ENCODE results near the gene CMTM4.

CMTM4 gene

GRCh38 chr16:66699898-66700297, 3.4 kb upstream of the CMTM4 start:
- TF ChIP-seq CREB1 (IDR thresholded peaks at IDR 0.05; ENCODE audit: low read depth) (no peak), REST (IDR thresholded peaks at IDR 0.05; ENCODE audit: low read depth) (no peak), FOXM1 (IDR thresholded peaks at IDR 0.05; ENCODE audit: borderline replicate concordance, low read depth) (no peak), YY1 (IDR thresholded peaks at IDR 0.05; ENCODE audit: low read depth) (no peak), NFIC (IDR thresholded peaks at IDR 0.05) (no peak), EGR1 (IDR thresholded peaks at IDR 0.05) (no peak), TAF1 (IDR thresholded peaks at IDR 0.05; ENCODE audit: low read depth) (no peak), TEAD4 (IDR thresholded peaks at IDR 0.05) (no peak), EP300 (IDR thresholded peaks at IDR 0.05; ENCODE audit: borderline replicate concordance) (no peak), RAD21 (IDR thresholded peaks at IDR 0.05; ENCODE audit: low read depth) (no peak), ZBTB7A (IDR thresholded peaks at IDR 0.05; ENCODE audit: low read depth) (no peak), TCF12 (IDR thresholded peaks at IDR 0.05; ENCODE audit: low read depth) (no peak), MAX (IDR thresholded peaks at IDR 0.05) (no peak), CEBPB (IDR thresholded peaks at IDR 0.05) (no peak), USF1 (IDR thresholded peaks at IDR 0.05) (no peak)

GRCh38 chr16:66698046-66698445, 1.5 kb upstream of the CMTM4 start:
- TF ChIP-seq TAF1 (IDR thresholded peaks at IDR 0.05; ENCODE audit: low read depth) (no peak), NFIC (IDR thresholded peaks at IDR 0.05) (no peak), FOXM1 (IDR thresholded peaks at IDR 0.05; ENCODE audit: borderline replicate concordance, low read depth) (no peak), EGR1 (IDR thresholded peaks at IDR 0.05) (no peak), CEBPB (IDR thresholded peaks at IDR 0.05) (no peak), TCF12 (IDR thresholded peaks at IDR 0.05; ENCODE audit: low read depth) (no peak), CREB1 (IDR thresholded peaks at IDR 0.05; ENCODE audit: low read depth) (no peak), RAD21 (IDR thresholded peaks at IDR 0.05; ENCODE audit: low read depth) (no peak), USF1 (IDR thresholded peaks at IDR 0.05) (no peak), TEAD4 (IDR thresholded peaks at IDR 0.05) (no peak), MAX (IDR thresholded peaks at IDR 0.05) (no peak), ZBTB7A (IDR thresholded peaks at IDR 0.05; ENCODE audit: low read depth) (no peak), EP300 (IDR thresholded peaks at IDR 0.05; ENCODE audit: borderline replicate concordance) (no peak), YY1 (IDR thresholded peaks at IDR 0.05; ENCODE audit: low read depth) (no peak), REST (IDR thresholded peaks at IDR 0.05; ENCODE audit: low read depth) (no peak)

- TF ChIP-seq ZBTB7A (IDR thresholded peaks at IDR 0.05; ENCODE audit: low read depth) = peak; percentile 45; the same call in 1 of the 2 replicates
- TF ChIP-seq EGR1 (IDR thresholded peaks at IDR 0.05) = no peak
- TF ChIP-seq YY1 (IDR thresholded peaks at IDR 0.05; ENCODE audit: low read depth) = 0 out of 2 replicates have a peak, but pooled peaks have one; percentile 29
- TF ChIP-seq MAX (IDR thresholded peaks at IDR 0.05) = peak; percentile 53
- no peak for TF ChIP-seq NFIC (IDR thresholded peaks at IDR 0.05)
- TF ChIP-seq TAF1 (IDR thresholded peaks at IDR 0.05; ENCODE audit: low read depth) = peak; percentile 45; the same call in 1 of the 2 replicates
Observed at GRCh38 chr16:66695935-66696668, 441 bp downstream of the CMTM4 start.

- TF ChIP-seq TCF12 (IDR thresholded peaks at IDR 0.05; ENCODE audit: low read depth) = no peak
- TF ChIP-seq TAF1 (IDR thresholded peaks at IDR 0.05; ENCODE audit: low read depth) = no peak
- TF ChIP-seq CREB1 (IDR thresholded peaks at IDR 0.05; ENCODE audit: low read depth) = no peak
- no peak for TF ChIP-seq CEBPB (IDR thresholded peaks at IDR 0.05)
- no peak for TF ChIP-seq EP300 (IDR thresholded peaks at IDR 0.05; ENCODE audit: borderline replicate concordance)
Observed at GRCh38 chr16:66695471-66695934, 1.0 kb downstream of the CMTM4 start.

GRCh38 chr16:66693149-66693548, 3.4 kb downstream of the CMTM4 start:
- TF ChIP-seq REST (IDR thresholded peaks at IDR 0.05; ENCODE audit: low read depth) = no peak
- TF ChIP-seq YY1 (IDR thresholded peaks at IDR 0.05; ENCODE audit: low read depth) = no peak
- no peak for TF ChIP-seq TEAD4 (IDR thresholded peaks at IDR 0.05)
- TF ChIP-seq TCF12 (IDR thresholded peaks at IDR 0.05; ENCODE audit: low read depth) = no peak
- TF ChIP-seq EGR1 (IDR thresholded peaks at IDR 0.05) = no peak
- no peak for TF ChIP-seq FOXM1 (IDR thresholded peaks at IDR 0.05; ENCODE audit: borderline replicate concordance, low read depth)
- no peak for TF ChIP-seq CREB1 (IDR thresholded peaks at IDR 0.05; ENCODE audit: low read depth)
- no peak for TF ChIP-seq CEBPB (IDR thresholded peaks at IDR 0.05)
- no peak for TF ChIP-seq EP300 (IDR thresholded peaks at IDR 0.05; ENCODE audit: borderline replicate concordance)
- TF ChIP-seq NFIC (IDR thresholded peaks at IDR 0.05) = no peak
- TF ChIP-seq MAX (IDR thresholded peaks at IDR 0.05) = no peak

Measured in Ishikawa (cell line).